NCI-H1436 (cell line): ENCODE results near the gene CCDC51.

ENCODE experiments used
- DNase-seq: peaks from one replicate; lab custom pipeline; 2025; lab: John Stamatoyannopoulos, UW

CCDC51 gene

DNA sequence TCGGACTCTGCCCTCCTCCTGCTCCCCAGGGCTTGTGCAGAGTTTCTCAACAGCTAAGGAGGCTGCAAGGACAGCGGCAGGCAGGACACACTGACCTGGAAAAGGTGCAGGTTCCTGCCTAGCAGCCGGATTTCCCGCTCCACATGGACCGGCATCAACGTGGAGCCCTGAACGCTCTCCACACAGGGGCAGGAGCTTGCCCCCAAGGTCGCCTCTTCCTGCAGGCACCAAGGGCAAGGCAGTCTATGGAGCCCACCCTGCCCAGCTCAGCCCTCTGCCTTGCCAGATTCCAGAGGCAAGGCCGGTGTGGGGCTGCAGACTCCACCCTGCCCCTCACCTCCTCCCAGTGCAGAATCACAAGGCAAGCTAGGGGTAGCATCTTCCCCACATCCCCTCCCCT lies 20.8 kb downstream of the CCDC51 start:
- no peak for DNase-seq

DNA sequence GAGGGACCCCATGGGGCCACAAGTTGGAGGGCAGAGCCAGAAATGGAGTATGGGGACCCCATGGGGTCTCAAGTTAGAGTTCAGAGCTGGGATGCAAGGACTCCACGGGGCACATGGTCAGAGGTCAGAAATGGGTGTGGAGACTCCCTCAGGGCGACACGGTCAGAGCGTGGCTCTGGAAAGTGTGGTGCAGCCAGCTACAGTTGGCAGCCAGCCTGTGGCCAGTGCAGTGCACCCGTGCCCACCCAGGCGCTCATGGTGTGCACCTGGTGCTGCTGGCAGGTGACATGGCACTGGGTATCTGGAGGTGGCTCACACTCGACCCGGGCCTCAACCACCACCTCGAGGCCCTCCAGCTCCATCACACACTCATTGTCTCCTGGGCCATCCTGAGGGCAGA lies 21.3 kb downstream of the CCDC51 start:
- DNase-seq: no peak

DNA sequence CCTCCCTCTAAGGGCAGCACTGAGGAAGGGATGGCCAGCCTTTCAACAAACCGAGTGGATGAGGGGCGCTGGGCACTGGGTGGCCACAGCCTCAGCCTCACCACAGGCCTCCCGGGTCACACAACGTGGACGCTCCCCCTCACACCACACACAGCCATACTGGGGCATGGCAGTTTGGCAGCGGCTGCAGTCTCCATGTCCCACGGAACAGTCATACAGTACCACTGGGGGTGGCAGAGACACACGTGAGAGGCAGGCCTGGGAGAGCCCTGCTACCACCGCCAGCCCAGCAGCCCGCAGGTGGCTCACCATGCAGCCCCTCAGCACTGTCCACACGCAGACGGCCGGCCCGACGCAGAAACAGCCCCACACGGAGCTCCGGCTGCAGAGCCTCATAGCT lies 21.8 kb downstream of the CCDC51 start:
- DNase-seq: no peak

DNA sequence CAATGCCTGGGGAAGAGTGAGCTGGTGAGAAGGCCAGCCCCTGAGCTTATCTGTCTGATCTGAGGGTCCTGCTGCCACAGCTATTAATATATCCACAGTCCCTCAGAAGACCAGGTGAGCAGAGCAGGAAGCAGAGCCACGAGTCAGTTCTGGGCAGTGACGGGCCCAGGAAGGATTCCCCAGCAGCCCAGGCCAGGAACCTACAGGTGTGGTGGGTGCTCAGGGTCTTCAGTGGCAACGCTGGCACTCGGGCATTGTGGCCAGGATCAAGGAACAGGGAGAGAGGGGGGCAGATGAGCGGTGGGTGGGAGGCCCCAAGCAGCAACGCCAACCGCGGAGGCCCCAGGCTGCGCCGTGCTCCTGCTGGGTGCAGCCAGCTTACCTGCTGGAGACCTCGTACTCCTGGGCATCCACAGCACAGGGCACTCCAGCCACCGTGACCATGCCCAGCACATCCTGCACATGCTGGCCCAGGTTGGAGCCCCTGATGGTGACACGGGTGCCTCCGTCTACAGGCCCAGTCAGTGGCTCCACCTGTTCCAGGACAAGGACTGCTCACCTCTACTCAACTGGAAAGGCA lies 22.3 kb downstream of the CCDC51 start:
- no peak for DNase-seq

GRCh38 chr3:48416546-48416945 lies 23.4 kb downstream of the CCDC51 start:
- no peak for DNase-seq

- no peak for DNase-seq
Observed at GRCh38 chr3:48416091-48416505, 23.8 kb downstream of the CCDC51 start.

GRCh38 chr3:48415251-48415953 lies 24.5 kb downstream of the CCDC51 start:
- DNase-seq: no peak

- DNase-seq: no peak
Observed at GRCh38 chr3:48414376-48415250, 25.3 kb downstream of the CCDC51 start.

DNA sequence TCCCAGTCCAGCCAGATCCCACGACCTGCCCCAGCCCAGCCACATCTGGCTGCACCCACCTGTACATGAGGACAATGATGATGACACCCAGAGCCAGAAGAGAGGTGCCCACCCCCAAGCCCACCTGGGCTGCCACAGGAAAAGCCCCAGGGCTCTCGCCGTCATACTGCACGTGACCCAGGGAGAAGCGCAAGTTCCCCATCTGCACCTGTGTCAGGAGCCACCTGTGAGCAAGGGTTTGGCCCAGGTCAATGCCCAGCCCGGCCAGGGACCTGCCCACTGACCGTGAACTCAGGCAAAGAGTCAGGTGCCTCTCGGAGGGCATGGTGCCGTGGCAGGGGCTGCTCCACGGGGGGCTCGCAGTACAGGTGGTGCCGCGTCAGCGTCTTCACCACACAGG lies 26.3 kb downstream of the CCDC51 start:
- DNase-seq: no peak

DNA sequence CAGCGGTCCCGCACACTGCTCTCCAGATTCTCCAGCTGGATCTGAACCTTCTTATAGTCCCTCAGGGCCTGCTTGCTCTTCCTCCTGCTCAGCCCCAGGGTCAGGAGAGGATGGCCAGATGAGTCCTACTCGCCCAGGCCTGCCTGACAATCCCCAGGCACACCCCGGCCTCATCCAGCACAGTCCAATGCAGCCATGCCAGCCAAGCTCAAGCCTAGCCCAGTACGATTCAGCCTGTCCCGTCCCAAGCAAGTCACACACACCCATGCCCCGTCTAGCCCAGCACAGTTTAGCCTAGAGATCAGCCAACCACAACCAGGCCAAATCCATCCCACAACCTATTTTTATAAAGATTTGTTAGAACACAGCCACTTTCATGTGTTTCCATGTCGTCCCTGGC lies 26.8 kb downstream of the CCDC51 start:
- DNase-seq: no peak

DNA sequence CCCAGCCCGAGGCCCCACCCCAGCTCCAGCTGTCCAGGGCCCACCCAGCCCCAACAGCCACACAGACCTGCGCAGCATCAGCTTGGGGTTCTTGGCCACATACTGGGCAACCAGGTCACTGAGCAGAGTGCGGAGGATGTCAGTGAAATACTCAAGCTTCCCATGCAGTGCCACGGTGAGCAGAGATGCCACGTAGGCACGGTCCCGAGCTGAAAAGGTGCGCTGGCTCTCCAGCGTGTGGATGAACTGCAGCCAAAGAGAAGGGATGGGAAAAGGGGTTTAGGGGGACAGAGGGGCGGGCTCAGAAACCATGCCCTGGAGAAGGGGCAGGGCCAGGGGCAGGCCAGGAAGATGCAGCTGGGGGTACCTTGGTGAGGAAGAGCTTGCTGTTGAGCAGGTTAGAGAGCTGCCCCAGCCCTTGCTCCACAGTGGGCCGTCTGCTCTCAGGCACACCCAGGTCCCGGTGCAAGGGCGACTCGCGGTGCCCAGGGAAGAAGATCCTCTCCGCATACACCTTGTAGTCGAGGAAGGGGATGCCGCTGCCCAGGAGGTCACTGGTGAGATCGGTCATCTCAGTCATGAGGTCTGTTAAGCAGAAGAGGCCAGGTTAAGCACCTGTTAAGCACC lies 27.4 kb downstream of the CCDC51 start:
- DNase-seq: no peak

GRCh38 chr3:48411606-48412374 lies 28.1 kb downstream of the CCDC51 start:
- DNase-seq: no peak

DNA sequence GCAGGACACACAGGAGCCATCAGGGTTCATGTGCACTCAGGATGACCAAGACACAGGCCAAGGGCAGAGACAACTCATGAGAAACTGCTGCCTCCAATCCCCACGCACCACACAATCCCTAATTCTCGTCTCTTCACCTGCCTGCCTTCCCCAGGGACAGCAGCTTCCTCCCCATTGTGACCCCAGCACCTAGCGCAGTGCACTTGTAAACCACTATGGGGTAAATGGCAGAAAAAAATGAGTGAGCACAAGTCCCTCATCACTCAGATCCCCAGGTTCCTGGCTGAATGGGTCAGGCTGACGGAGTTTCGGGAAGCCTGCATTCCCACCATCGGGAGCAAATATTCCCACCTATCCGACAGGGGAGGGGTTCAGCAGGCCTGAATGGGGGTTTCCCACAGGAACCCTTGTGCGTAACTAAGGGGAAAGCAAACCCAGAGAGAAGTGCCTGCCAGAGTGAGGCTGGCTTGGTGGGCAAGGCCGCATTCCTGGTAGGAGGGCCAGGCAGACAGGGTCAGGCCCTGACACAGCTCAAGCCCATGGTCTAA lies 28.8 kb downstream of the CCDC51 start:
- DNase-seq: no peak

DNA sequence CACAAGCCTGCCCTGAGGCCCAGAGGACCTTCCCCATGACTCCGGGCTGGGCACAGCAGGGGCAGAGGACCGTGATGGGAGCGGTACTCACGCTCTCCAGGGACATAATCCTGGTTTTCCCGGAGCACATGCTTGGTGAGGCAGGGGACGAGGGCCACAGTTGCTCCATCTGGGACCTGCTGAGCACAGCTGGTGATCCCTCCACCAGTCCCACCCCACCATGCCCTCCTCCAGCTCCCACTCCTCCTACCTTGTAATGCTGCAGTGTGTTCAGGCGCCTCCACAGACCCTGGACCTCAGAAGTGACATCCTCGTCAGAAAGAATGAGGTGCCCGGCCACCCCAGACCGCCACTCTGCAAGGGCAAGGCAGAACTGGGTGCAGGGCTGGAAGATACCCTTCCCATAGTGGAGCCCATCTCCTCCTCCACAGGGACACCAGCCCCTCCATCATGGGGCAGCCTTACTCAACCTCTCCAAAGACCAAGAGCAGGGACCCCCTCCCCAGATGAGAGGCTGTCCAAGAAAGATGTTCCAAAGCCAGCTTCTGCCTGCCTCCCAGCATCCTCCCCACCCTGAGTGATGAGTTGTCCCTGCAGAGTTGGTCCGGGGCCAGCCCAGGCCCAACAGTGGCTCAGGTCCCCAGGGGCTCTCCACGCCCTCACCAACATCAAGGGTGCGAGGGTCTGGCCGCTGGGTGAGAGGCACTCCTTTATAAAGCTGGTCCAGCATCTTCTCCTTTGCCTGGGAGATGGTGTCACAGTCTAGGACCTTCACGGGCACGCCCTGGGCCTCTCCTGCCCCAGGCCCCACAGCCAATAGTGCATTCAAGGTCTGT lies 29.5 kb downstream of the CCDC51 start:
- DNase-seq: no peak

DNA sequence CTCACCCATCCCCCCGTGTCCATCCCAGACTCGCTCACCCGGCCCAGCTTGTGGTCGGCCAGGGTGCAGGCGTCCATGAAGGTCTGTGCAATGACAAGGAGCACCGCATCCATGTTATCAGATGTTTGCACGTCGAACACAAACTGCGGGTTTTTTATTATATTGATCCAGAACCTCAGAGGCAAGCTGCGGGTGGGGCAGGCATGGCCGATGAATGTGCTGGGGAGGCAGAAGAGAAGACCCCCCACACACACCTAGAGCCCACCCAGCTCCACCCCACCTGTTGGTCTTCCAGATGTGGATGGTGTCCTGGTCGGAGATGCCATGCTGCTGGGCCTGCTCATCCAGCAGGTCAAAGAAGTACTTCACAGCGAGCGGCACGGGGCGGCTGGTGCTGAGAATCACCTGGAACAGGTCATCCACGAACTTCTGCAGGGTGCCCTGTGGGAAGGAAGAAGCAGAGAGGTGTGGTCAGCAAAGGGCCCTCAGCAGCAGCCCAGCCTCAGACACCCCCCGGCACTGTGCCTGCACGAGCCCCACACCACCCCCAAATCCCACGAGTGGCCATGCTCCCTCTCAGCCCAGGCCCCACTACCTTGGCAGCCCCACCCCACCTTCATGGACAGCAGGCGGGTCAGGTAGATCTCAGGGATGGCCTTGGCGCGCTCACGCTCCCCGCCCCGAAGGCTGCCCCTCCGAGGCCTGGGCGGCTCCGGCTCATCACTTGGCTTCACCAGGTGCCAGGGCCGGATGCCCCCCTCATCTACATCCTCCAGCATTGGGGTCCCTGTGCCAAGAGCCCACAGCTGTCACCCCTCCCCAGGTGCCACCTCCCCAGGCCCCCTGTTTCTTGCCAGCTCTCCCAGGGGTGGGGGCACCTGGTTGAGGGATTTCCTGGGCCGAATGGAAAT lies 30.4 kb downstream of the CCDC51 start:
- DNase-seq: no peak

DNA sequence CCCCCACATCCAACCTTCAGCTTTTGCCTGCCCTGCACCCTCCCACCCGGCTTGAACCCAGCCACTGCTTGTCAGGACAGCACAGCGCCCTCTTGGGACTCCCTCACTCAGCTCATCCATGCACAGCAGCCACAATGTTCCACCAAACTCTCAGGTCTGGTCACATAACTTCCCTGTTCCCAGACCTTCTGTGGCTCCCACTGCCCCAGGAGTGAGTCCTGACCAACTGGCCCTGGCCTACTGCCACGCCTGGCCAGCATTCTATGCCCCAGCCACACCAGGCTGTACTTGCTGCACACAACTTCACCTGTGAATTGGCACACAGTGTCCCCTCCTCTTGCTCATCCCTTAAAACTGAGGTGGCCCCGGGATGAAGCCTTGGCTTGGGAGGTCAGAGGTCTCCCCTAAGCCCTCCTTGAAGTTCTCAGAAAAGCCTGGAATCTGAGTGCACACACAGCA lies 31.1 kb downstream of the CCDC51 start:
- no peak for DNase-seq

GRCh38 chr3:48407542-48408099 lies 32.3 kb downstream of the CCDC51 start:
- no peak for DNase-seq

- DNase-seq: no peak
Observed at GRCh38 chr3:48406443-48407431, 33.2 kb downstream of the CCDC51 start.
